ENCODE measurements around the gene MX1. TPM values are rescaled to one million over a fixed set of nuclear protein-coding genes. Genes with fewer than 3 reads are reported as not detected.
A peak's percentile ranks its signal among the peaks of the same experiment; 100 is the strongest.

The MX1 gene
- total RNA-seq, 2 donors from 2014 or later = 7.3 to 17.7 TPM

- Histone ChIP-seq H3K27ac (no peak overlapping the region), H3K36me3 (no peaks in the 10 kb centered on the region), H3K9me3 (no peaks in the 10 kb centered on the region), H3K27me3 (no peaks in the 10 kb centered on the region), H3K9ac (ENCODE audit: low read depth in 2 of 2, low read length in 2 of 2) (no peak overlapping the region), H3K4me1 (no peaks in the 10 kb centered on the region), H3K4me3 (no peak overlapping the region)
- no peak for DNase-seq
- intact Hi-C loops (cut with DNase I) = no loop called here
- TF ChIP-seq CTCF (IDR thresholded peaks at IDR 0.05) = no peak
These were observed 21.3 kb downstream of the MX1 start for GRCh38 chr21:41447356-41447755.

DNA sequence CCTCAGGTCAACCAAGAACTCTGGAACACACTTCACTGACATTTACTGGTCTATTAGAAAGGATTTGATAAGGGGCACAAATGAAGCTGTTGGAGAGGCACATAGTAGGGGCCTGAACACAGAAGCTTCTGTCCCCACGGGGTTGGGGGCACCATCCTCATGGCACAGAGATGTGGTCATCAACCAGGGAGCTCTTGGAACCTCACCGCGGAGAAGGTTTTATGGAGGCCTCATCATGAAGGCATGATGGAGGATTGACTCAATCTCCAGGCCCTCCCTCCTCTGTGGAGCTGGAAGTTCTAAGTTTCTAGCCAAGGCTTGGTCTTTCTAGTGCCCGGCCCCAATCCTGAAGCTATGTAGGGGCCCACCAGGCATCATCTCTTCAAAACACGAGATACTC is 23.6 kb downstream of the MX1 start:
- Histone ChIP-seq H3K4me3 (no peak overlapping the region), H3K4me1 (no peaks in the 10 kb centered on the region), H3K36me3 (no peaks in the 10 kb centered on the region), H3K9me3 (no peaks in the 10 kb centered on the region), H3K27ac (no peak overlapping the region), H3K9ac (ENCODE audit: low read depth in 2 of 2, low read length in 2 of 2) (no peak overlapping the region), H3K27me3 (no peaks in the 10 kb centered on the region)
- intact Hi-C loops (cut with DNase I) = no loop called here
- TF ChIP-seq CTCF (IDR thresholded peaks at IDR 0.05) = no peak
- no peak for DNase-seq

- peak; percentile 59 for DNase-seq
- Histone ChIP-seq H3K9me3 (no peaks in the 10 kb centered on the region), H3K27me3 (no peaks in the 10 kb centered on the region), H3K4me1 (no peaks in the 10 kb centered on the region), H3K36me3 (no peaks in the 10 kb centered on the region), H3K9ac (ENCODE audit: low read depth in 2 of 2, low read length in 2 of 2) (no peak overlapping the region), H3K27ac (no peak overlapping the region), H3K4me3 (no peak overlapping the region)
- TF ChIP-seq CTCF (IDR thresholded peaks at IDR 0.05) = no peak
- intact Hi-C loops (cut with DNase I) = no loop called here
These were observed 26.0 kb downstream of the MX1 start for GRCh38 chr21:41451753-41452676.

DNA sequence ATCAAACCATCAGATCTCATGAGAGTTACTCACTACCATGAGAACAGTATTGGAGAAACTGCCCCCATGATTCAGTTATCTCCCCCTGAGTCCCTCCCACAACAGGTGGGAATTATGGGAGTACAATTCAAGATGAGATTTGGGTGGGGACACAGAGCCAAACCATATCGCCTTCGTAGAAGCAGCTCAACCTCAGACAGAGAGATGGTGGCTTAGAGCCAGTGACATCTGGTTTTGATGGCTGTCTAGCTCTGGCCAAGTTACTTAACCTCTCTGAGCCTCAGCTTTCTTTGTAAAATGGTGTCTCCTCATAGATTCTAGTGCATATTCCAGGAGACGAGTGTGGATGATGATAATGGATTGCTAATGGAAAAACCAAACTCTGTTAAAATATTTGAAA is 27.2 kb downstream of the MX1 start:
- no peaks in the 10 kb centered on the region for H3K36me3 ChIP-seq
- H3K4me1 ChIP-seq = no peaks in the 10 kb centered on the region
- intact Hi-C loops (cut with DNase I) = no loop called here
- no peaks in the 10 kb centered on the region for H3K27me3 ChIP-seq
- no peak for TF ChIP-seq CTCF (IDR thresholded peaks at IDR 0.05)
- H3K9me3 ChIP-seq = no peaks in the 10 kb centered on the region
- no peak overlapping the region for H3K4me3 ChIP-seq
- no peak overlapping the region for H3K27ac ChIP-seq
- DNase-seq = no peak
- no peak overlapping the region for H3K9ac ChIP-seq (ENCODE audit: low read depth in 2 of 2, low read length in 2 of 2)

DNA sequence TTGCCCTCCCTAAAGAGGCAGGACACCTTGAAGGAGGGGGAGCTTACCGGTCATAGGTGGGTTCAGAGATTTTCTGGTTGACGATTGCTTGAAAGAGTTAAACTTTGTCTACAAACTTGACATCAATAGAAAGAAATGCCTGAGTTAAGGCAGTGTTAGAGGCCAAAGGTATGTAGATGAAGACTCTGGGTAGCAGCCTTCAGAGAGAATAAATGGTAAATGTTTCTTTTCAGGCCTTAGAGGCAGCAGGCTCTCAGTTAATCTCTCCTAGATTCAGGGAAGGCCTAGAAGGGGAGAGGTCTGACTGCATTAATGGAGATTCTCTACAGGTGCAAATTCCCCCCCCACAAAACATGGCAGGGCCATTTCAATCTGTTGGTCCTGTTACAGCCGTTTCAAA is 27.7 kb downstream of the MX1 start:
- Histone ChIP-seq H3K36me3 (no peaks in the 10 kb centered on the region), H3K27ac (no peak overlapping the region), H3K4me1 (no peaks in the 10 kb centered on the region), H3K9ac (ENCODE audit: low read depth in 2 of 2, low read length in 2 of 2) (no peak overlapping the region), H3K9me3 (no peaks in the 10 kb centered on the region), H3K27me3 (no peaks in the 10 kb centered on the region), H3K4me3 (no peak overlapping the region)
- intact Hi-C loops (cut with DNase I) = no loop called here
- no peak for DNase-seq
- TF ChIP-seq CTCF (IDR thresholded peaks at IDR 0.05) = no peak
